SIG-M5 treated with dmso at 0.1 percent for 504 hours (cell line): ENCODE data around the gene MTF1.

Experiments used
- DNase-seq: peaks from one replicate; lab custom pipeline; 2025; ENCODE audit not compliant: unreplicated experiment; lab: John Stamatoyannopoulos, UW

The MTF1 gene

DNA sequence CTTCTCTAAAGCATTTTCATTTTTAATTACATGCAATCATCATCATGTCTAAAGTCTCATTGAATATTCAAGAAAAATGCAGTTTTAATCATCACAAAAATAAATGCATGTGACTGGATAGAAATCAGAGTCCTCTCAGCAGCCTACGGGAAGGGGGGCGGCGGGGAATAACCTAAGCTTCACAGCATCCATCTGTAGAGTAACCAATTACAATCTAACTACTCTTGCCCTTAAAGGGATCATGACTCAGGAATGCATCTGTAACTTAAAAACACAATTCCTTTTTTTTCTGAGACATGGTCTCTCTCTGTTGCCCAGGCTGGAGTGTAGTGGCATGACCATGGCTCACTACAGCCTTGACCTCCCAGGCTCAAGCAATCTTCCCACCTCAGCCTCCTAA lies 22.6 kb downstream of the MTF1 start:
- DNase-seq: no peak

GRCh38 chr1:37831809-37832208 lies 27.6 kb downstream of the MTF1 start:
- no peak for DNase-seq

DNA sequence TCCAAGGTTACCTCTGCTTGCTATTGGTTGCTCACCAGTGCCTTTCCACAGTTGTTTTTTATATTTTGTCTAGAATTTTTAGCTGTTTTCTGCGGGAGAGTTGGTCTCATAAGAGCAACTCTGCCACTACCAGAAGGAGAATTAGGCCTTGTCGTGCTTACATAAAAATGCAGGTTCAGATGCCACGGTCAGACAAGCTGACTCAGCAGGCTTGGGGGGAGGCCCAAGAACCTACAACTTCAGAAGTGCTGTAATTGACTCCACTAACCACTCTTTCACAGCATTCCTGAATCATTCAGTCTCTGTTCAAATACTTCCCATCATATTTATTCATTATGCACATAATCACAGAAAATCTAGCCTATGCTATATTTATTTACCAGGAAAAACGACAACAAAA lies 28.3 kb downstream of the MTF1 start:
- no peak for DNase-seq

DNA sequence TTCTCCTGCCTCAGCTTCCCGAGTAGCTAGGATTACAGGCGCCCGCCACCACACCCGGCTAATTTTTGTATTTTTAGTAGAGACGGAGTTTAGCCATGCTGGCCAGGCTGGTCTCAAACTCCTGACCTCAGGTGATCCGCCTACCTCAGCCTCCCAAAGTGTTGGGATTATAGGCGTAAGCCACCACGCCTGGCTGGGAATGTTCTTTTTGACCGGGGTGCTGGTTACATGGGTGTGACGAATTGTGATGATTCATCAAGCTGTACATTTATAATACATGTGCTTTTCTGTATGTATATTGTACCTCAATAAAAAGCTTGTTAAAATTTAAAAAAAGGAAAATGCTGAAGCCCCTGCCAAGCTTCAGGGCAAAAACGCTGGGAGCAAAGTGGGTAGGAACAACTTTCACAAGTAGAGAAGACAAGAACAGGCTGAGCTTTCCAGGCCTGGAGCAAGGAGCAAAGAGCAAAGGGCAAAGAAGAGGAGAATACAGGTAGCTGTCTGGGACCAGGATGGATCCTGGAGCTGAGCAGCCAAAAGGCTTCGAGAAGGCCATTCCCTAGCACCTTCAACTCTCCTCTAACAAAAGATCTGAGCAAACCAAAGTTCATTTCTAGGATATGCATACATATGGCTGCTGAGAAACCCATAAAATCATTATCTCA lies 30.9 kb downstream of the MTF1 start:
- no peak for DNase-seq

DNA sequence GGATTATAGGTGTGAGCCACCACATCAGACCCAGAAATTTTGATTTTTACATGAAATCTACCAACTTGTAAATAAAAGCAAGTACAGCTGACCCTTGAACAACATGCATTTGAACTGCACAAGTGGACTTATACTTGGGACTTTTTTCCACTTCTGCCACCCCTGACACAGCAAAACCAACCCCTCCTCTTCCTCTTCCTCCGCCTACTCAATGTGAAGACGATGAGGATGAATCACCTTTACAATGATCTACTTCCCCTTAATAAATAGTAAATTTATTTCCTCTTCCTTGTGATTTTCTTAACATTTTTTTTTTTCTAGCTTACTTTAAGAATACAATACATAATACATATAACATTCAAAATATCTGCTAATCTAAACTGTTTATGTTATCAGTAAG lies 33.9 kb downstream of the MTF1 start:
- DNase-seq: no peak

DNA sequence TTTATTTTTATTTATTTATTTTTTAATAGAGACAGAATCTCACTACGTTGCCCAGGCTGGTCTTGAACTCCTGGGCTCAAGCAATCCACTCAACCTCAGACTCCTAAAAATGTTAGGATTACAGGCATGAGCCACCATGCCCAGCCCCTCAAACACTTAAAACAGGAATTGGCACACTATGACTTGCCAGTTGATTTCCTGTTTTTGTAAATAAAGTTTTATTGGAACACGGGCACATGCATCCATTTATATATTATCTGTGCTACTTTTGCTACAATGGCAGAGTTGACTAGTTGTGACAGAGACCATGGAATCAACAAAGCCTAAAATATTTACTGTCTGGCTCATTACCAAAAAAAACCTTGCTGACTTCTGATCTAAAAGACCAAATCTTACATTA lies 35.4 kb downstream of the MTF1 start:
- DNase-seq: no peak

DNA sequence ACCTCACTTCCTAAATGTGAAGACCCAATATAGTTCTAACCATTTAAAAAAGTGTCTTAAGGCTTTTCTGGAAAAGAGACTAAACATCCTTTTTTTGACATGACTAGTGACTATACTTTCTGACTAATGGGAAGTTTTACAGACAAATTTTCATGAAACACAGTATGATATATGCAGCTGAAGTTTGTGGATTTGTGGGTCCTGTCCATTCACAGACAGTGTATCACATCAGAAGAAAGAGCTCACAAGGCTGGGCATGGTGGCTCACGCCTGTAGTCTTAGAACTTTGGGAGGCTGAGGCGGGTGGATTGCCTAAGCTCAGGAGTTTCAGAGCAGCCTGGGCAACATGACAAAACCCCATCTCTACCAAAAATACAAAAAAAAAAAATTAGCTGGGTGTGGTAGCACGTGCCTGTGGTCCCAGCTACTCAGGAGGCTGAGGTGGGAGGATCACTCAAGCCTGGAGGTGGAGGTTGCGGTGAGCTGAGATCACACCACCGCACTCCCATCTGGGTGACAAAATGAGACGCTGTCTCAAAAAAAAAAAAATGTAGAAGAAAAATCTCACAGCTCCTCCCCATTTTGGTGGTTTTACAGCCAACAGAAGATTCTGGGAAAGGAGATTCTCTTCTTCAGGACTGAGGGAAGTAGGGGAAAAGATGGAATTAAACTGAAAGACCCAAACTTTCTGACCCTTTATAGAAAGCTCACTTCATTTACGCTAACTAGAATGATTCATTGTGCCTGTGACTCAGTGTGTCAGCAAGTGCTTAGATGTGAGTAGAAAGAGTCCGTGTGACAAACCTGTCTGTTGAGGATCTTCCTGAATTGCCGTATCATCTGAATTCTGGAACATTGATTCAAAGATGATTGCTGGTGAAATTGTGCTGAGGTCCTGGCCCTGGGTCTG lies 36.2 kb downstream of the MTF1 start:
- DNase-seq: no peak

DNA sequence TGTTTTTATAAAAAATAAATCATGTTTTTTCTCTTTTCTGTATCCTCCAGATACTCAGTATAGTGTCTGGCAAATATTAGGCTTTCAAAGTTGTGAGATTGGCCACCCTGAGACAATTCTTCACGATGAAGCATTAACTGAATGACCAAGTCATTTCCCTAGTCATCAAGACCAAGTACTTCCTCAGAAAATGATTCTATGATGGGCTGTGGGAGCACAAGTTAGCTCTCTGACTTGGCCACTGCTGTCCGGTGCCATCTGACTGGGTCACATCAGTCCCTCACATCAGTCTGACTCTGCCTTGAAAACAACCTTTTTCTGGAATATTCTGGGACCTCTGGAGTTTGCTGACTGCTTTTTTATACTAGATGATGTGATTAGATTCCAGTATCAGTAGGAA lies 37.9 kb downstream of the MTF1 start:
- no peak for DNase-seq

DNA sequence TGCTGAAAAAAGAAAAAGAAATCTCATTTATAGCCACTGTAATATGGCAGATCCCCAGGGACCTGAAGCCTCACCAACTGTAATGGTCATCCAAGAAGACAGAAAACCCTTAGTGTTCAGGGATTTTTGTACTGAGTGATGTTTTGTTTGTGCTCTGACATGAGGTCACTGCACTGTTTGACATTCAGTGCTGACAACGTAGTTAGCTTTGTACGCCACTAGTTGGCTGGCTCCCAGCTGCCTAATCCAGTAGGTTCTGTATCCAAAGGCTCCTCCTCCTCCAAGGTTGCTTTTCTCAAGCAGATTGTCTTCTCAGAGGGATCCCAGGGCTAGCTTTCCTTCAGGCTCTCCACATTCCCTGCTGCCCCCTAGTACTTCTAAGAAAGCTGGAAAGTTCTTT lies 41.9 kb downstream of the MTF1 start:
- DNase-seq: peak; percentile 20

GRCh38 chr1:37814252-37814651 lies 45.1 kb downstream of the MTF1 start:
- no peak for DNase-seq

GRCh38 chr1:37813529-37814145 lies 45.8 kb downstream of the MTF1 start:
- no peak for DNase-seq

DNA sequence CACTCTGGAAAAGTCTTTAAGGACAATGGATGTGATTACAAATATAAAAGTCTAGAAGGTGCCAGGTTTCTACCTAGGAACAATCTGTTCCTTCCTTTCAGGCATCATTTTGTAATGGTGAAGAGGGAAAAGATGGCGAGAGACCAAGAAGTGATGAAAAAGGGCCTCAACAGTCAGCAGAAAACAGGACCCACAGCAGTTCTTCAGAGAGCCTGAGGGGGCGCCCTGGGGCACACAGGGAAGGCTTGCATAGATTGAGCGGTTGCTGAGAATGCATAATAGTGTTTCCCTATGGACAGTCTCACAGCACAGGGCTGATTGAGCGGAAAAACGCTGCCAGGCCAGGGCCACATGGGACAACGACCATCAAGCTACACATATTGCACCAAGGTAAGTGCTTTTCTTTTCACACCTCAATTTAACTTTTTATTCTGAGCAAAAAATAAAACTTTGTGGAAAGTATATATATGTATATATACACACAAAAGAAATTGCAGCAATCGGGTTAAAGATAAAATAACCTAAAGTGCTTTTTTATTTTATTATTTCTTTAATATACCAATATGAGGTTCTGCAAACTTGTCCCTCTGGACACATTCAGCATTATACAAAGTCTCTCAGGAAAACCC lies 48.3 kb downstream of the MTF1 start:
- peak; percentile 83 for DNase-seq

DNA sequence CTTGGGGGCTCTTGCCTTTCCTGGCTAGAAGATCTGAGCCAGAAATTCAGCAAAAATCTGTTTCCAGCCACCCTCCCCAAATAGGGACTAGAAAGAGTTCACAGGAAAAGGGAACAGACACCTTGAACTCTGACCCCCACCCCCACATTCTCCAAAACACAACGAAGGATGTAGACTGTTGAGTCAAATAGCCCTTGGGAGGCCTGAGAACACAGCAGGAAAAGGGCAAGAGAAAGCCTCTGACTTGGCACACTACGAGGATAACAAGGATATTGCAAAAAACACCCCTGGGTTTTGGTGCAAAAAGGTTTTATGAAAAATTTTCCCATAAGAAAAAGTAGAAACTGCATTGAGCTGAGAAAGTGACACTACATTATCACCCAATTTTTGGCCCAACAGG lies 49.5 kb downstream of the MTF1 start:
- DNase-seq: no peak

DNA sequence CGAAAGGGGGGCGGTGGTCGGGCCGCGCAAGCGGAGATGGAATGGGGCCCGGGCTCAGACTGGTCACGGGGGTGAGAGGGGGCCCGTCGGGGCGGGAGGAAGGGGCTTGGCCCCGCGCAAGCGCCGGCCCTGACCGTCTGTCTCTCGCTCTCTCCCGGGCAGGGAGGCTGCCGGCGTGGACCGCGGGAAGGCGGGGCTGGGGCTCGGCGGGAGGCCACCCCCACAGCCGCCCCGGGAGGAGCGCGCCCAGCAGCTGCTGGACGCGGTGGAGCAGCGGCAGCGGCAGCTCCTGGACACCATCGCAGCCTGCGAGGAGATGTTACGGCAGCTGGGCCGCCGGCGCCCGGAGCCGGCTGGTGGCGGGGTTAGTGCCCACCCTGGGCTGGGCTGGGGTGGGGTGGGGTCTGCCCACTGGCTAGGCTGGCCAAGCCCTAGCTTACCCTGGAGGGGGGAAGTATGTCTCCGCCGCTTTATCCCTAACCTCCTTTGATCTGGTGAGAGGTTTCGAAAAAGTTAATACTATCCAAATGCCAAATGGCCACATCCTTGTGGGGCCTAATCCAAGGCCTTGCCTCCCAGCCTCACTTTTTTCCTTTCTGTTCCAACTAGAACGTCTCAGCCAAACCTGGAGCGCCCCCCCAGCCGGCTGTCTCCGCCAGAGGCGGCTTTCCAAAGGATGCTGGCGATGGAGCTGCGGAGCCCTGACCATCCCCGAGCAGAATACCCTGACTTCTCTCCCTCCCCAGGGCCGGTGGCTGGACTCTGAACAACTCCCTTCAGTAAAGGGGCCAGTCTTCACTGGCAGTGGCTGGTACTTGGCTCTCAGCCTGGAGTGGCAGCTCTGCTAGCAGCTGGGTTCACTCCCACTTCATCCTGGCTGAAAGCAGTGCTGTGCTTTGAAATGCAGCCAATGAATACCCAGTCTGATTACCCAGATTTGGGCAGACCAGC lies 50.7 kb downstream of the MTF1 start:
- peak; percentile 51 for DNase-seq

GRCh38 chr1:37807555-37808368 lies 51.6 kb downstream of the MTF1 start, which contains the start of the genes C1orf122 and YRDC:
TSS of gene C1orf122 (plus strand) at chr1:37807790. CDS start at chr1:37808405, 615 bp downstream.
TSS of gene YRDC (minus strand) at chr1:37808208. CDS start at chr1:37808180, 28 bp downstream.
- DNase-seq: peak; percentile 89

DNA sequence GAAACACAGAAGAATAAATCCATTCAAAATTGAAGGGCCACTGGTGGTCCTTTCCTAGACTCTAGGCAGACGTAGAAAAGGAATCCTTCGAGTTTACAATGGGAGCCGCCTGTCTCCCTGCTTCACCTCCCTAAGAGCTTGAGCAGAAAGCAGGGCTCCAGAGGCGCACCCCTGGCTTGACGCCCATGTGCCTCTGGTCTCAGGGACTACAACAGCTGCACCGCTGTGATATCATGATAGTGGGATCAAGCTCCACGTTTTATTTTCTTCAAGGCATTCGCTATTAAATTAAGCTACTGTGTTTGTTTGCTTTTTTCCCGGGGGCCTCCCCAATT lies 52.2 kb downstream of the MTF1 start:
- DNase-seq: no peak

DNA sequence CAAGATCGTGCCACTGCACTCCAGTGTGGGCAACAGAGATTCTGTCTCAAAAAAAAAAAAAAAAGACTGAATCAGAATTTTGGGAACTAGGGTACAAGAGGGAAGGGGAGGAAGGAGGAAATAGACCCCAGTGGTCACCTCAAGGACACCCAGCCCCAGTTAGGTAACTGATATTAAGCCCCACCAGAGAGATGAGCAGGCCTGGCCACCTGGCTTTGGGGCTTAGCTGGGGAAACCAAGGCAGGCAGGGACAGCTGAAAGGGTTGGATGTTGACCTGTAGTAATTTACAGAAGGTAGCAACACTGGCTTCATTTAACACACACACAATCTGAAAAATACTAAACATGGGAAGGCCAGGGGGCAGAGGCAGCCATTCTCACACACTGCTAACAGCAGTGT lies 57.0 kb downstream of the MTF1 start:
- no peak for DNase-seq

DNA sequence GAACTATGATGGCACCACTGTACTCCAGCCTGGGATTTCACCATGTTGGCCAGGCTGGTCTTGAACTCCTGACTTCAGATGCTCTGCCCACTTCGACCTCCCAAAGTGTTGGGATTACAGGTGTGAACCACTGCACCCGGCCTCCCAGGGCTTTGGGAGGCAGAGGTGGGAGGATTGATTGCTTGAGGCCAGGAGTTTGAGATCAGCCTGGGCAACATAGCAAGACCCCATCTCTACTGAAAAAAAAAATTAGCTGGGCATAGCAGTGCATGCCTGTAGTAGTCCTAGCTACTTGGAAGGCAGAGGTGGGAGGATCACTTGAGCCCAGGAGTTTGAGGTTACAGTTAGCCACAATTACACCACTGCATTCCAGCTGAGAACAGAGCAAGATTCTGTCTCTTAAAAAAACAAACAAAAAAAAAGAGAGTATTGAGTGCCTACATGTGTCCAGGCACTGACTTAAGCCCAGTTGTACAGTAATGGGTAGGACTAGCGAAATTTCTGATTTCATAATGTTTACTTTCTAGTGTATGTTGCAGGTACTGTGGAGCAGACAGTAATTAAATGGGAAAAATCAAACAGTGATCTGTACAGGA lies 61.5 kb downstream of the MTF1 start:
- no peak for DNase-seq
